Endodermal cell (in vitro differentiated cells): Measurements from ENCODE around the gene MTPN. TPM values are rescaled to one million over a fixed set of nuclear protein-coding genes. Genes with fewer than 3 reads are reported as not detected.

Experiments
- DNase-seq: peaks from one replicate; pipeline ENCODE4 v3.0.0-alpha.2; 2017
- H3K27ac ChIP-seq: 2 replicates; pipeline ENCODE4 v1.5.1; 2013; ENCODE audit warnings: mild to moderate bottlenecking, low read depth, low read length, moderate library complexity
- H3K27me3 ChIP-seq: 2 replicates; pipeline ENCODE4 v1.6.1; 2013; ENCODE audit warnings: mild to moderate bottlenecking, low read length, moderate library complexity; ENCODE audit not compliant: insufficient read depth, control insufficient read depth, poor library complexity, severe bottlenecking
- H3K36me3 ChIP-seq: 2 replicates; pipeline ENCODE4 v1.7.0; 2013; ENCODE audit warnings: mild to moderate bottlenecking, low read length, moderate library complexity; ENCODE audit not compliant: control insufficient read depth, insufficient read depth
- H3K4me1 ChIP-seq: one replicate; pipeline ENCODE4 v1.7.0; 2013; ENCODE audit warnings: low read length; ENCODE audit not compliant: control insufficient read depth, insufficient read depth
- H3K4me3 ChIP-seq: 2 replicates; pipeline ENCODE4 v1.5.1; 2013; ENCODE audit warnings: mild to moderate bottlenecking, low read length, moderate library complexity
- H3K9ac ChIP-seq: 2 replicates; pipeline ENCODE4 v1.6.1; 2013; ENCODE audit warnings: mild to moderate bottlenecking, low read length, moderate library complexity; ENCODE audit not compliant: poor library complexity, severe bottlenecking; ENCODE audit errors: extremely low read depth
- H3K9me3 ChIP-seq: 2 replicates; pipeline ENCODE4 v1.6.1; 2013; ENCODE audit warnings: mild to moderate bottlenecking, low read length, moderate library complexity; ENCODE audit not compliant: control insufficient read depth
- H3K27ac Mint-ChIP-seq: 2 replicates; pipeline ENCODE4 v1.8.0; 2020; ENCODE audit warnings: mixed read lengths
- H3K27me3 Mint-ChIP-seq: 2 replicates; pipeline ENCODE4 v1.8.0; 2021; ENCODE audit warnings: mild to moderate bottlenecking, mixed read lengths; ENCODE audit not compliant: insufficient read depth
- H3K36me3 Mint-ChIP-seq: 2 replicates; pipeline ENCODE4 v1.8.0; 2020; ENCODE audit warnings: low read depth, mixed read lengths
- H3K4me1 Mint-ChIP-seq: 2 replicates; pipeline ENCODE4 v1.8.0; 2020; ENCODE audit warnings: mixed read lengths
- H3K4me3 Mint-ChIP-seq: 2 replicates; pipeline ENCODE4 v1.8.0; 2020; ENCODE audit warnings: mild to moderate bottlenecking, moderate library complexity, mixed read lengths
- H3K9me3 Mint-ChIP-seq: 2 replicates; pipeline ENCODE4 v1.8.0; 2020; ENCODE audit warnings: mild to moderate bottlenecking, mixed read lengths
- CTCF ChIP-seq: fragments of 200-600 bp; sonication (generic); conservative IDR thresholded peaks from 2 replicates; pipeline ENCODE4 v1.5.0; 2021; ENCODE audit warnings: antibody characterized with exemption, mild to moderate bottlenecking
- WGBS, 2 experiments: methylation state at CpG; one replicate each; pipeline versions ENCODE4 v1.1.5 to v1.1.7; 2013; ENCODE audit warnings: missing lambda C conversion rate in 2 of 2, mixed read lengths in 1 of 2; ENCODE audit not compliant: insufficient coverage in 1 of 2, insufficient read length in 1 of 2; 5-methylcytosine and 5-hydroxymethylcytosine counted together
- total RNA-seq, 2 donors: library from RNA; stranded (reverse); fragmentation: NEBNext Ultra II Directional in 1 of 2; extraction: Animal tissue kit (Norgen Biotek cat#: 25700) in 1 of 2; gene quantifications; 2 replicates in 1 of 2; 3 replicates in 1 of 2; pipeline ENCODE4 v1.2.1, GENCODE V29; 2021

Gene MTPN
- total RNA-seq, 2 donors from 2014 or later = 80.3 to 102 TPM

- Histone ChIP-seq H3K36me3 (peaks cover 15% of the 10 kb centered on the region), H3K4me3 (no peak overlapping the region), H3K27ac (no peak overlapping the region), H3K9me3 (no peaks in the 10 kb centered on the region), H3K9ac (no peak overlapping the region), H3K27me3 (no peaks in the 10 kb centered on the region), H3K4me1 (peaks cover 9% of the 10 kb centered on the region)
- no peak overlapping the region for H3K4me3 Mint-ChIP-seq
- no peak overlapping the region for H3K27ac Mint-ChIP-seq
- no peak for TF ChIP-seq CTCF
- peaks cover 24% of the 10 kb centered on the region for H3K4me1 Mint-ChIP-seq
- peaks cover 17% of the 10 kb centered on the region for H3K36me3 Mint-ChIP-seq
- no peaks in the 10 kb centered on the region for H3K27me3 Mint-ChIP-seq
- no peak for DNase-seq
- no peaks in the 10 kb centered on the region for H3K9me3 Mint-ChIP-seq
These were observed 17.4 kb downstream of the MTPN start for GRCh38 chr7:135959646-135960363.

- no peak for DNase-seq
- Mint-ChIP-seq H3K4me1 (peaks cover 24% of the 10 kb centered on the region), H3K36me3 (peaks cover 17% of the 10 kb centered on the region), H3K4me3 (no peak overlapping the region), H3K27ac (no peak overlapping the region), H3K9me3 (no peaks in the 10 kb centered on the region), H3K27me3 (no peaks in the 10 kb centered on the region)
- H3K9ac ChIP-seq = no peak overlapping the region
- H3K9me3 ChIP-seq = no peaks in the 10 kb centered on the region
- no peaks in the 10 kb centered on the region for H3K27me3 ChIP-seq
- no peak for TF ChIP-seq CTCF
- H3K36me3 ChIP-seq = peaks cover 15% of the 10 kb centered on the region
- peaks cover 9% of the 10 kb centered on the region for H3K4me1 ChIP-seq
- H3K4me3 ChIP-seq = no peak overlapping the region
- no peak overlapping the region for H3K27ac ChIP-seq
- no CpG with 5 or more reads among the region's 1 CpG for whole genome bisulfite sequencing, 2 experiments
These were observed 19.0 kb downstream of the MTPN start for GRCh38 chr7:135958173-135958572.

GRCh38 chr7:135957627-135958026, 19.5 kb downstream of the MTPN start:
- no peak for TF ChIP-seq CTCF
- Histone ChIP-seq H3K9me3 (no peaks in the 10 kb centered on the region), H3K4me1 (peaks cover 9% of the 10 kb centered on the region), H3K27ac (no peak overlapping the region), H3K36me3 (peaks cover 18% of the 10 kb centered on the region), H3K27me3 (no peaks in the 10 kb centered on the region), H3K9ac (no peak overlapping the region), H3K4me3 (no peak overlapping the region)
- H3K9me3 Mint-ChIP-seq = no peaks in the 10 kb centered on the region
- no peak for DNase-seq
- no peaks in the 10 kb centered on the region for H3K27me3 Mint-ChIP-seq
- peak overlapping the region; percentile 59 for H3K27ac Mint-ChIP-seq
- peaks cover 17% of the 10 kb centered on the region for H3K36me3 Mint-ChIP-seq
- peaks cover 24% of the 10 kb centered on the region for H3K4me1 Mint-ChIP-seq
- no peak overlapping the region for H3K4me3 Mint-ChIP-seq
- 65% methylated on average over 2 of the region's 2 CpGs; no CpG with 5 or more reads in 1 of the 2 experiments for WGBS, 2 experiments
